Superior temporal gyrus (tissue), 1 donor: Measurements from ENCODE around the gene FILIP1L.

Source experiments
- DNase-seq: peaks from one replicate; pipeline ENCODE4 v3.0.0-alpha.2; 2016; ENCODE audit errors: extremely low spot score

FILIP1L gene

GRCh38 chr3:100114413-100115030 lies at the start of gene FILIP1L:
TSS of gene FILIP1L (minus strand) at chr3:100114501.
- no peak for DNase-seq

GRCh38 chr3:100163787-100164186 lies 49.5 kb upstream of the FILIP1L start:
- no peak for DNase-seq

GRCh38 chr3:100160521-100160920 lies 46.2 kb upstream of the FILIP1L start:
- no peak for DNase-seq

- DNase-seq = no peak
Measured at GRCh38 chr3:100159331-100160153, 45.2 kb upstream of the FILIP1L start.

- no peak for DNase-seq
Measured at GRCh38 chr3:100158918-100159330, 44.6 kb upstream of the FILIP1L start.

GRCh38 chr3:100157685-100158084 lies 43.4 kb upstream of the FILIP1L start:
- DNase-seq = no peak

- DNase-seq = no peak
Measured at GRCh38 chr3:100155590-100155989, 41.3 kb upstream of the FILIP1L start.

- DNase-seq = no peak
Measured at GRCh38 chr3:100155128-100155527, 40.8 kb upstream of the FILIP1L start.

GRCh38 chr3:100154171-100154570 lies 39.9 kb upstream of the FILIP1L start:
- no peak for DNase-seq

GRCh38 chr3:100151024-100151707 lies 36.9 kb upstream of the FILIP1L start:
- DNase-seq = no peak

GRCh38 chr3:100150473-100150872 lies 36.2 kb upstream of the FILIP1L start:
- no peak for DNase-seq

- DNase-seq = no peak
Measured at GRCh38 chr3:100149713-100150415, 35.6 kb upstream of the FILIP1L start.

- no peak for DNase-seq
Measured at GRCh38 chr3:100149130-100149529, 34.8 kb upstream of the FILIP1L start.

- DNase-seq = no peak
Measured at GRCh38 chr3:100144255-100144866, 30.1 kb upstream of the FILIP1L start.

GRCh38 chr3:100141586-100141985 lies 27.3 kb upstream of the FILIP1L start:
- DNase-seq = no peak

GRCh38 chr3:100140976-100141375 lies 26.7 kb upstream of the FILIP1L start:
- DNase-seq = no peak

GRCh38 chr3:100136921-100137320 lies 22.6 kb upstream of the FILIP1L start:
- no peak for DNase-seq

GRCh38 chr3:100131241-100131640 lies 16.9 kb upstream of the FILIP1L start:
- DNase-seq = no peak

GRCh38 chr3:100129941-100130340 lies 15.6 kb upstream of the FILIP1L start:
- no peak for DNase-seq

- DNase-seq = no peak
Measured at GRCh38 chr3:100128565-100128964, 14.3 kb upstream of the FILIP1L start.

- no peak for DNase-seq
Measured at GRCh38 chr3:100127792-100128191, 13.5 kb upstream of the FILIP1L start.
